Measurements from ENCODE around the gene CCNI2.

CCNI2 gene

GRCh38 chr5:132746954-132747615 lies at the start of gene CCNI2:
Gene CCNI2 (plus strand): TSS chr5:132747426. CDS start chr5:132747496, 70 bp downstream.
- DNase-seq (ENCODE audit: low read depth), result peak; percentile 64

GRCh38 chr5:132704875-132705274 lies 42.4 kb upstream of the CCNI2 start:
- no peak for DNase-seq (ENCODE audit: low read depth)

GRCh38 chr5:132708645-132709044 lies 38.6 kb upstream of the CCNI2 start:
- DNase-seq (ENCODE audit: low read depth), result no peak

GRCh38 chr5:132714456-132715307 lies 32.5 kb upstream of the CCNI2 start:
- DNase-seq (ENCODE audit: low read depth), result no peak

- DNase-seq (ENCODE audit: low read depth), result no peak
These were observed 28.5 kb upstream of the CCNI2 start for GRCh38 chr5:132718544-132719312.

GRCh38 chr5:132725745-132726144 lies 21.5 kb upstream of the CCNI2 start:
- DNase-seq (ENCODE audit: low read depth), result no peak

GRCh38 chr5:132729896-132730295 lies 17.3 kb upstream of the CCNI2 start:
- no peak for DNase-seq (ENCODE audit: low read depth)

- no peak for DNase-seq (ENCODE audit: low read depth)
These were observed 13.6 kb upstream of the CCNI2 start for GRCh38 chr5:132733499-132734148.

- DNase-seq (ENCODE audit: low read depth), result no peak
These were observed 12.5 kb upstream of the CCNI2 start for GRCh38 chr5:132734687-132735086.

- DNase-seq (ENCODE audit: low read depth), result peak; percentile 98
These were observed 10.1 kb upstream of the CCNI2 start, which contains the start of gene KIF3A for GRCh38 chr5:132736853-132737833. Gene KIF3A (minus strand): TSS chr5:132737546. CDS start chr5:132737419, 127 bp downstream.

- DNase-seq (ENCODE audit: low read depth), result no peak
These were observed 9.1 kb upstream of the CCNI2 start for GRCh38 chr5:132737982-132738681.

GRCh38 chr5:132739232-132739631 lies 8.0 kb upstream of the CCNI2 start:
- no peak for DNase-seq (ENCODE audit: low read depth)

GRCh38 chr5:132742158-132742557 lies 5.1 kb upstream of the CCNI2 start:
- DNase-seq (ENCODE audit: low read depth), result no peak

- DNase-seq (ENCODE audit: low read depth), result no peak
These were observed 4.6 kb upstream of the CCNI2 start for GRCh38 chr5:132742626-132743025.

- DNase-seq (ENCODE audit: low read depth), result no peak
These were observed 2.6 kb upstream of the CCNI2 start for GRCh38 chr5:132744659-132745058.

- no peak for DNase-seq (ENCODE audit: low read depth)
These were observed 653 bp upstream of the CCNI2 start for GRCh38 chr5:132746592-132746953.

GRCh38 chr5:132747616-132748440 lies 602 bp downstream of the CCNI2 start:
- peak; percentile 53 for DNase-seq (ENCODE audit: low read depth)

GRCh38 chr5:132748522-132749000 lies 1.3 kb downstream of the CCNI2 start:
- DNase-seq (ENCODE audit: low read depth), result no peak

- DNase-seq (ENCODE audit: low read depth), result no peak
These were observed 2.3 kb downstream of the CCNI2 start for GRCh38 chr5:132749506-132749905.
